GM10248 (cell line): ENCODE results near the gene ERGIC1.
A peak's percentile ranks its signal among the peaks of the same experiment; 100 is the strongest.

ENCODE experiments used
- CTCF ChIA-PET: fragments of 300-600 bp; sonication (Branson Sonifier 250); formaldehyde crosslinking; extraction: SDS; loops from one replicate; lab custom pipeline; 2021; ENCODE audit warnings: antibody characterized with exemption; lab: Yijun Ruan, JAX
- POLR2A ChIA-PET: fragments of 350-650 bp; sonication (Branson Sonifier 250); formaldehyde crosslinking; extraction: SDS; loops from one replicate; lab custom pipeline; 2020; ENCODE audit warnings: antibody characterized with exemption; lab: Yijun Ruan, JAX
- DNase-seq: peaks from one replicate; pipeline ENCODE4 v3.0.0; 2012; ENCODE audit errors: extremely low spot score
- TF ChIP-seq, protein P1 (sequence below): IDR thresholded peaks from 2 replicates; pipeline ENCODE4 v1.5.1; 2012; ENCODE audit warnings: mild to moderate bottlenecking, low read depth; ENCODE audit errors: extremely low read depth, missing control alignments, control extremely low read depth

ERGIC1 gene

DNA sequence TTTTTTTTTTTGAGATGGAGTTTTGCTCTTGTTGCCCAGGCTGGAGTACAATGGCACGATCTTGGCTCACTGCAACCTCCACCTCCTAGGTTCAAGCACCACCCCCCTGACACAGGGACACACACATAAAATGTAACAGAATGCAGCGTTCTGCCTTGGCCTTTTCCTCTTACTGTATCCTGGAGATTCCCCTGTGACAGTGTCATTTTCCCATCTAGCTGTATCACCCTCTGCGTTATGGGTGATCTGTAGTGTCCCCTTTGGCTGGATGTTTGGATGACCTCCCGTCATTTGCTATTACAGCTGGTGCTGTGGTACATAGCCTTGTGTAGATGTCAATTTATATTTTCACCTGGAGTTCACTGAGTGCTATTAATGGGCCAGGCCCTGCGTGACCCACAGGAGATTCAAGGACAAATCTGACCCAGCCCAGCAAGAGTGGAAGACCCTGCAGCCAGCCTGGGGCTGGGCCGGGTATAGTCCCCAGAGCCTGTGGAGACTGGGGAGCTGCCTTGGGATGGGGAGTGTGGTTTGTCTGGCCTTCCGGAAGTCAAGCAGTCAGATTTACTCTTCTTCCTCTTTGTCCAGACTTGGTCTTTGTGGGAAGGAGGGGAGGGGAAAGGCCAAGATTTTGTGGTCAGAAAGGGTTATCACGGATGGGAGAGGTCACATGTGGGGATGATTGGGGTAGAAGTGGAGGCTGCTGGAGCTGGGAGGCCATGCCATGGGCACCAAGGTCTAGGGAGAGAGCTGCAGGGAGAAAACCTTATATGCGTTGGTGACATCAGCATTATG lies 43.6 kb downstream of the ERGIC1 start:
- TF ChIP-seq, protein P1, sequence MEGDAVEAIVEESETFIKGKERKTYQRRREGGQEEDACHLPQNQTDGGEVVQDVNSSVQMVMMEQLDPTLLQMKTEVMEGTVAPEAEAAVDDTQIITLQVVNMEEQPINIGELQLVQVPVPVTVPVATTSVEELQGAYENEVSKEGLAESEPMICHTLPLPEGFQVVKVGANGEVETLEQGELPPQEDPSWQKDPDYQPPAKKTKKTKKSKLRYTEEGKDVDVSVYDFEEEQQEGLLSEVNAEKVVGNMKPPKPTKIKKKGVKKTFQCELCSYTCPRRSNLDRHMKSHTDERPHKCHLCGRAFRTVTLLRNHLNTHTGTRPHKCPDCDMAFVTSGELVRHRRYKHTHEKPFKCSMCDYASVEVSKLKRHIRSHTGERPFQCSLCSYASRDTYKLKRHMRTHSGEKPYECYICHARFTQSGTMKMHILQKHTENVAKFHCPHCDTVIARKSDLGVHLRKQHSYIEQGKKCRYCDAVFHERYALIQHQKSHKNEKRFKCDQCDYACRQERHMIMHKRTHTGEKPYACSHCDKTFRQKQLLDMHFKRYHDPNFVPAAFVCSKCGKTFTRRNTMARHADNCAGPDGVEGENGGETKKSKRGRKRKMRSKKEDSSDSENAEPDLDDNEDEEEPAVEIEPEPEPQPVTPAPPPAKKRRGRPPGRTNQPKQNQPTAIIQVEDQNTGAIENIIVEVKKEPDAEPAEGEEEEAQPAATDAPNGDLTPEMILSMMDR = no peak
- POLR2A ChIA-PET = no interaction called here
- DNase-seq = no peak
- CTCF ChIA-PET = no interaction called here

DNA sequence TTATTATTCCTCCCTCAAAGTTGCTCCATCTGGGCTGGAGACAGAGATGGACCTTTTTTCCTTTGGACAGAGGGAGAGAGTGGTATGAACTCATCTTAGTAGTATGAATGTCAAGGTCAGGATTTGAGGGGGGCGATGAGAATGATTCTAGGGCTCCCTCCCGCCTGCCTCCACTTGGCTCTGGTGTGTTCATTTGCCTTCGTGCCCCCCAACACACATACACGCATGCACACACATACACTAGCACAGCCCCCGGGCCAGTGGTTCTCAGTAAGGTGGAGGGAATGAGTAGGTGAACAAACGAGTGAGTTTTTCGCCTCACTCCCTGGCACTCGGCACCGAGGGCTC lies 44.5 kb downstream of the ERGIC1 start:
- CTCF ChIA-PET = interaction anchor here (1.4 kb wide), 1 partner anchor 41 kb away, joined by 4 read pairs; no protein-coding TSS in a partner anchor
- POLR2A ChIA-PET = no interaction called here

DNA sequence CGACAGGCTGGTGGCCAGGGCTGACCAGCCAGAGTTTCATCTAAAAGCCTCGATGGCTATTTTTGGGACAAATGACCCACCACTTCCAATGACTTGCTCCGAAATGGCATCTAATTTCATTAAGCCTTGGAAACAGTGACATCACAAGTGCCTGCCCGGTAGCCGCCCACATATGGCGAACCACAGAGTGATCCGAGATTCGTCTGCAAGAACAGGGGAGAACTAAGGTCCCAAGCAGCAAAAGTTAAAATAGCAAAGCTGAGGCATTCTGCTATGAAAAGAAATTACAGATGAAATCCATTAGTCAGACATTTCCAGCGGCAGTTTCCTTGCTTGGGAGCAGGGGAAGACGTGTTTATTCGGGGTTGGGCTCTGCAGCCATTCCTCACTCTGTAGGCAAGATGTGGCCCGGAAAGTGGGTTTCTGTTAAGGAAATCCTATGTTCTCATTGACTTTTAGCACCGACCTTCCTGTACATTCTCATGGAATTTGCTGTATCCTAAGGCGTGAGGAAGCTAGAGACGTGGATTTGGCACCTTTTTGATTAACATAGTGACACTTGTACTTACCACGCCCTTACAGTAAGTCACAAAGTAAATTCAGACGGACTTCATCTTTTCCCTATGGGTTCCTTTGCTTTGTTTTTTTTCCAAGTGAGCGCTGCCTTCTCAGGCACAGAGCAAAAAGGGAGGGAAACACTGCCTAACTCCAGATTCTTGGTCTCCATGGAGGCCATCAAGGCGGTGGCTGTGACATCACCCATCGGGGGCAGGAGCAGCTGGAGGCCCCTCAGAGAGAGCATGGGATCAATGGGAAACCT lies 45.1 kb downstream of the ERGIC1 start:
- TF ChIP-seq, protein P1 = no peak
- CTCF ChIA-PET = interaction anchor here (0.9 to 1.4 kb wide), 4 partner anchors 10 to 164 kb away, joined by 3 to 5 read pairs (median 4); no protein-coding TSS in a partner anchor
- POLR2A ChIA-PET = no interaction called here
- no peak for DNase-seq

More for the DNA sequence above, 44.5 kb downstream of the ERGIC1 start:
- DNase-seq = no peak
- TF ChIP-seq, protein P1 = no peak

DNA sequence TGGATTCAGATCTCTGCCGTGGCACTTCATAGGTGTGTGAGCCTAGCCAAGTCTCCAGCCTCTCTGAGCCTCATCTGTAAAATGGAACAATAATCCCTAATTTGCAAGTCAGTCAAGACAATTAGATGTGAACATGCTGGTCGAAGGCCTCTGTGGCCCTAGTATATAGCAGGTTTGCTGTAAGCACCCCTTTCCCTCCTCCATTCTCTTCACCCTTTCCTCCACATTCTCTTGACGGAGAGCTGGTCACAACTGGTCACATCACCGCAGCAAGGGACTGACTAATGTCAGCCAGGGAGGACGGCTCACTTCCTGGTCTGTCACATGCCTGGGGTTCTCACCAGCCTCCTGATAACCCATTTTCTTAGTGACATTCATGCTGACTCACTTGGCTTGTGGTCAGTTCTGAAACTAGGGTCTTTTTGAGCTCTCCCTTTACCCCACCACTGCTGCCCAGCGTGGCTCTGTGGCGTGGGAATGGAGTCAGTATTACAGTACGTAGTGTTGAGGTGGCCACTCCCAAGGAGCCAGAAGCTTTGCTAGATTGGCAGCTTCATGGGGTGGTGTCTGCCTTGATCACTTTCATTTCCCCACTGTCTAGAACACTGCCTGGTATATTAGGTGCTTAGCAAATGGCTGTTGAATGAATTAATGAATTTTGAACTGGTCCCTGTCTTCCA lies 47.8 kb downstream of the ERGIC1 start:
- POLR2A ChIA-PET = interaction anchor here (0.6 to 1.3 kb wide), 4 partner anchors 52 to 117 kb away, joined by 3 to 5 read pairs (median 4); partner anchors contain the start of gene DUSP1
- CTCF ChIA-PET = interaction anchor here (0.9 to 2.5 kb wide), 8 partner anchors 11 to 402 kb away, joined by 3 to 16 read pairs (median 8); partner anchors contain the start of gene DUSP1
- DNase-seq = peak; percentile 77
- TF ChIP-seq, protein P1 = no peak

DNA sequence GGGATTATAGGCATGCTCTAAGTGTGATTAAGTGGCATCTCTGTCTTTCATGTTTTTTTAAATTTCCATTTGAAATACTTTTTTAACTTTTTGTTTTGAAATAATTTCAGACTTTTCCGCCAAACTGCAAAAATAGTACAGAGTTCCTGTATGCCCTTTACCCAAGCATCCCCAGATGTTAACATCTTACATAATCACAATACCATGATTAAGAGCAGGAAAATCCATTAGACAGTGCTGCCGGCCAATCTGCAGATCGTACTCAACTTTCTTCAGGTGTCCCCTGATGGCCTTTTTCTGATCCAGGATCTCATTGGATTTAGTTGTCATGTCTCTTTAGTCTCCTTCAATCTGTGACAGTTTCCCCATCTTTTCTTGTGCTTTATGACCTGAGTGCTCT lies 49.0 kb downstream of the ERGIC1 start:
- ChIA-PET CTCF (interaction anchor here (1.4 to 2.2 kb wide), 2 partner anchors 22 to 46 kb away, joined by 4 to 6 read pairs; no protein-coding TSS in a partner anchor), POLR2A (no interaction called here)
- DNase-seq = no peak
- TF ChIP-seq, protein P1 = no peak
